Measurements from ENCODE around the gene NT5C3B.
"Not testable (repeated sequence)": the region's sequence is repeated elsewhere in the genome, so short reads cannot be mapped to it uniquely, and the experiment has no call there.

Gene NT5C3B

GRCh38 chr17:41835800-41836549, at the start of gene NT5C3B:
NT5C3B (minus strand) TSS chr17:41836232; CDS start chr17:41836193, 39 bp downstream.
- DNase-seq, result peak; percentile 55

GRCh38 chr17:41885733-41886132, 49.7 kb upstream of the NT5C3B start:
- no peak for DNase-seq

- DNase-seq, result no peak
These were observed 46.7 kb upstream of the NT5C3B start for GRCh38 chr17:41882756-41883155.

GRCh38 chr17:41880130-41880529, 44.1 kb upstream of the NT5C3B start:
- no peak for DNase-seq

GRCh38 chr17:41874293-41874670, 38.2 kb upstream of the NT5C3B start:
- DNase-seq, result not testable (repeated sequence)

GRCh38 chr17:41873559-41874292, 37.7 kb upstream of the NT5C3B start:
- no peak for DNase-seq

- no peak for DNase-seq
These were observed 35.8 kb upstream of the NT5C3B start for GRCh38 chr17:41871789-41872188.

GRCh38 chr17:41870627-41871026, 34.6 kb upstream of the NT5C3B start:
- DNase-seq, result no peak

- DNase-seq, result no peak
These were observed 34.1 kb upstream of the NT5C3B start for GRCh38 chr17:41870097-41870496.

GRCh38 chr17:41869426-41869825, 33.4 kb upstream of the NT5C3B start:
- DNase-seq, result no peak

GRCh38 chr17:41868568-41868967, 32.5 kb upstream of the NT5C3B start:
- DNase-seq, result no peak

GRCh38 chr17:41865596-41865893, 29.5 kb upstream of the NT5C3B start:
- DNase-seq, result no peak

- DNase-seq, result peak; percentile 87
These were observed 29.0 kb upstream of the NT5C3B start, which contains the start of gene KLHL11 for GRCh38 chr17:41864836-41865595. KLHL11 (minus strand) TSS chr17:41865423; CDS start chr17:41865370, 53 bp downstream.

GRCh38 chr17:41864498-41864835, 28.4 kb upstream of the NT5C3B start:
- DNase-seq, result no peak

- DNase-seq, result peak; percentile 18
These were observed 27.2 kb upstream of the NT5C3B start for GRCh38 chr17:41863074-41863848.

- DNase-seq, result no peak
These were observed 24.4 kb upstream of the NT5C3B start for GRCh38 chr17:41860254-41860931.

GRCh38 chr17:41851382-41851781, 15.3 kb upstream of the NT5C3B start:
- DNase-seq, result not testable (repeated sequence)

- no peak for DNase-seq
These were observed 13.4 kb upstream of the NT5C3B start for GRCh38 chr17:41849251-41849990.

- no peak for DNase-seq
These were observed 12.8 kb upstream of the NT5C3B start for GRCh38 chr17:41848788-41849187.

- DNase-seq, result no peak
These were observed 8.9 kb upstream of the NT5C3B start for GRCh38 chr17:41844971-41845370.

- DNase-seq, result not testable (repeated sequence)
These were observed 4.7 kb upstream of the NT5C3B start for GRCh38 chr17:41840781-41841180.

GRCh38 chr17:41839448-41839847, 3.4 kb upstream of the NT5C3B start:
- not testable (repeated sequence) for DNase-seq
